Measurements from ENCODE around the gene TOX4.

DNA sequence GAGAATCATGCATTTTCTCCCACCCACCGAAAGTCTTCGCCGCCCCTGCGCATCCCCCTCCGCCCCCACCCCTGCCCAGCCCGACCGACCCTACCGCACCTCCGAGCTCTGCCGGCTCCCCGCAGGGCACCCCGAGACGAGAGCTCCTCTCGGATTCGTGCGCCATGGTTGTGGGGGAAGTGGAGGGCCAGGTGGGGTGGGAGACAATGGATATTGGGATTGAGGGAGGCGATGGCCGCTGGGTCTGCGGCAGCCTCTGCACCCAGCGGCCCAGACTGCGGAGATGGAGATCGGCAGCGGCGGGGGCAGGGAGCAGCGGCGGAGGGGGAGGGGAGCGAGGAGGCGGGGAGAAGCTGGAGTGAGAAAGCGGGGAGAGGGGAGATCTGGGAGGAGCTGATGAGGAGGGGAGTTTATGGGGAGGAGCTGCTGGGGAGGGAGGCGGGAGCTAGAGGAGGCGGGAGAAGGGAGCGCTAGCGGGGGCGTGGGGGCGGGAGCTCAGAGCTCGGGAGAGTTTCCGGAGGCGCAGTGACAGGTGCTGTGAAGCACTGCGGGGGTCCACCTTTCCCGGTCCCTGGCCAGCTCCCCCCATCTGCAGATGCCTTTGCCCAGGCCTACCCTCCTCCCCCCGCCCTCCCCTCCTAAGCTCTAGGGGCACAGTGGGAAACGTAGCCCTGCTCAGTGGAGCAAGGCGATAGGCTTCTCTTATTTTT lies 49.1 kb downstream of the TOX4 start, which contains the start of gene SALL2:
- TF ChIP-seq, protein P1, sequence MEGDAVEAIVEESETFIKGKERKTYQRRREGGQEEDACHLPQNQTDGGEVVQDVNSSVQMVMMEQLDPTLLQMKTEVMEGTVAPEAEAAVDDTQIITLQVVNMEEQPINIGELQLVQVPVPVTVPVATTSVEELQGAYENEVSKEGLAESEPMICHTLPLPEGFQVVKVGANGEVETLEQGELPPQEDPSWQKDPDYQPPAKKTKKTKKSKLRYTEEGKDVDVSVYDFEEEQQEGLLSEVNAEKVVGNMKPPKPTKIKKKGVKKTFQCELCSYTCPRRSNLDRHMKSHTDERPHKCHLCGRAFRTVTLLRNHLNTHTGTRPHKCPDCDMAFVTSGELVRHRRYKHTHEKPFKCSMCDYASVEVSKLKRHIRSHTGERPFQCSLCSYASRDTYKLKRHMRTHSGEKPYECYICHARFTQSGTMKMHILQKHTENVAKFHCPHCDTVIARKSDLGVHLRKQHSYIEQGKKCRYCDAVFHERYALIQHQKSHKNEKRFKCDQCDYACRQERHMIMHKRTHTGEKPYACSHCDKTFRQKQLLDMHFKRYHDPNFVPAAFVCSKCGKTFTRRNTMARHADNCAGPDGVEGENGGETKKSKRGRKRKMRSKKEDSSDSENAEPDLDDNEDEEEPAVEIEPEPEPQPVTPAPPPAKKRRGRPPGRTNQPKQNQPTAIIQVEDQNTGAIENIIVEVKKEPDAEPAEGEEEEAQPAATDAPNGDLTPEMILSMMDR (IDR thresholded peaks at IDR 0.05): no peak
- TF ChIP-seq POLR2A (IDR thresholded peaks at IDR 0.05): no peak
- TF ChIP-seq EP300 (IDR thresholded peaks at IDR 0.05): no peak

All from ovary (tissue), 3 donors.